ENCODE data around the gene GALNTL6.

DNA sequence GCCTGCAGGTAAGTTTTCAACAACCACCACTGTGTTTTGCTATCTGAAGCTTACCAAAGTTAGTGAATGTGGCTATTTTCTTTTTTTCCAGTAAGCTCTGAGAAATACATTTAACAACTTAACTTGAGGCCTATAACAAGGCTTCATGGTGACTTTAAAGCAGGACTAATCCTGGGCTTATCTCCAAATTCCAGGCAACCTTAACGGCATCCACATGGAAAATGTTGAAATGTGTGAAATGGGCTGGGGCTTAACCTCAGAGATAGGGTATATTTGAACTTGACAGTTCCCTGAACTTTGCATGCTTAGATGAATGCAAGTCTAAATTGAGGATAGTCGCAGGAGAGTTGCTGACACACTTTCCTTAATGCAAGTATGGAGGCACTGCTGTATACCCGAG, 539.2 kb downstream of the GALNTL6 start:
- TF ChIP-seq, protein P1, sequence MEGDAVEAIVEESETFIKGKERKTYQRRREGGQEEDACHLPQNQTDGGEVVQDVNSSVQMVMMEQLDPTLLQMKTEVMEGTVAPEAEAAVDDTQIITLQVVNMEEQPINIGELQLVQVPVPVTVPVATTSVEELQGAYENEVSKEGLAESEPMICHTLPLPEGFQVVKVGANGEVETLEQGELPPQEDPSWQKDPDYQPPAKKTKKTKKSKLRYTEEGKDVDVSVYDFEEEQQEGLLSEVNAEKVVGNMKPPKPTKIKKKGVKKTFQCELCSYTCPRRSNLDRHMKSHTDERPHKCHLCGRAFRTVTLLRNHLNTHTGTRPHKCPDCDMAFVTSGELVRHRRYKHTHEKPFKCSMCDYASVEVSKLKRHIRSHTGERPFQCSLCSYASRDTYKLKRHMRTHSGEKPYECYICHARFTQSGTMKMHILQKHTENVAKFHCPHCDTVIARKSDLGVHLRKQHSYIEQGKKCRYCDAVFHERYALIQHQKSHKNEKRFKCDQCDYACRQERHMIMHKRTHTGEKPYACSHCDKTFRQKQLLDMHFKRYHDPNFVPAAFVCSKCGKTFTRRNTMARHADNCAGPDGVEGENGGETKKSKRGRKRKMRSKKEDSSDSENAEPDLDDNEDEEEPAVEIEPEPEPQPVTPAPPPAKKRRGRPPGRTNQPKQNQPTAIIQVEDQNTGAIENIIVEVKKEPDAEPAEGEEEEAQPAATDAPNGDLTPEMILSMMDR (IDR thresholded peaks at IDR 0.05): no peak
- no peak for TF ChIP-seq POLR2A (IDR thresholded peaks at IDR 0.05)
- TF ChIP-seq EP300 (IDR thresholded peaks at IDR 0.05): no peak
